Cardiac muscle cell (in vitro differentiated cells and primary cell): ENCODE measurements around the gene CALCR. TPM values are rescaled to one million over a fixed set of nuclear protein-coding genes. Genes with fewer than 3 reads are reported as not detected.

Experiments used
- DNase-seq, 2 donors: peaks; one replicate each; pipeline versions ENCODE4 v3.0.0 to v3.0.0-alpha.2; 2010 to 2017; ENCODE audit warnings: low read depth in 1 of 2, low spot score in 1 of 2
- H3K27ac ChIP-seq: fragments of 200-600 bp; sonication (generic); 2 replicates; pipeline ENCODE4 v1.5.1; 2016
- H3K27me3 ChIP-seq: fragments of 200-600 bp; sonication (generic); 2 replicates; pipeline ENCODE4 v1.6.0; 2016; ENCODE audit warnings: control low read depth
- H3K36me3 ChIP-seq: fragments of 200-600 bp; sonication (generic); 2 replicates; pipeline ENCODE4 v1.5.1; 2016; ENCODE audit warnings: control low read depth
- H3K4me1 ChIP-seq: fragments of 200-600 bp; sonication (generic); 2 replicates; pipeline ENCODE4 v1.8.1; 2017; ENCODE audit warnings: low read depth, mild to moderate bottlenecking, mixed run types
- H3K4me3 ChIP-seq: fragments of 200-600 bp; sonication (generic); 2 replicates; pipeline ENCODE4 v1.5.1; 2016; ENCODE audit warnings: mild to moderate bottlenecking
- H3K9me3 ChIP-seq: fragments of 200-600 bp; sonication (generic); 2 replicates; pipeline ENCODE4 v1.5.1; 2017; ENCODE audit warnings: low read depth, mild to moderate bottlenecking, control low read depth
- polyA plus RNA-seq: library from polyadenylated mRNA; unstranded; fragments of >200 nt; fragmentation: Nextera tagmentation; extraction: Ambion mirVana; gene quantifications from 2 replicates; pipeline ENCODE4 v1.2.1, GENCODE V29; 2016
- total RNA-seq: library from RNA; depleted of rRNA; stranded (reverse); fragments of >200 nt; gene quantifications from 2 replicates; pipeline ENCODE4 v1.2.3, GENCODE V29; 2016
- TF ChIP-seq, protein P1 (sequence below): IDR thresholded peaks from 2 replicates; pipeline ENCODE4 v1.5.1; 2012; ENCODE audit warnings: low read depth, mild to moderate bottlenecking, low read length

The CALCR gene
- total and polyA plus RNA-seq, 2 experiments from 2014 or later = not detected

DNA sequence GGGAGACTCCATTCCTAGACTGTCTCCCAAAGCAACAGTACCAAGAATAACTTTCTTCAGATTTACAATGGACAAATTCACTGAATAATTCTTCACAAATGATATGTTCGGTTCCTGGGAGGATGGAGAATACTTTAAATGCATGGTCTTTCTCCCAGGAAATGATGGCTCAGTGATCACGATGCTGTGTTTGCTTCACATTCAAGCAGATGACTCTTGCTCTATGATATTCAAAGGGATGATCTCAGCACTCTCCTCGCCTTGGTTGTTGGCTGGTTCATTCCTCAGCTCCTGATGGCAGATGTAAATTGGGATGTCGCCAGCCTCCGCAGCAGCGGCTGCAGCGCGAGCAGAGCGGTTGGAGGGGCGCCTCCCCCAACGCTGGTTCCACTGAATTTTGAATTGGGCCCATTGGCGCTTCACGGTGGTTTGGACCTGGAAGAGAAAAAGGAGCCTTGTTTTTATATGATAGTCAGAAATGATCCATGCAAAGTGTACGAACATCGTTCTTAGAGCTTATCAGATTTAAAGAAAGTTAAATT, 148.3 kb downstream of the CALCR start:
- Histone ChIP-seq H3K27me3 (no peaks in the 10 kb centered on the region), H3K4me1 (no peaks in the 10 kb centered on the region), H3K9me3 (no peaks in the 10 kb centered on the region), H3K27ac (no peak overlapping the region), H3K36me3 (no peaks in the 10 kb centered on the region), H3K4me3 (no peak overlapping the region)
- TF ChIP-seq, protein P1, sequence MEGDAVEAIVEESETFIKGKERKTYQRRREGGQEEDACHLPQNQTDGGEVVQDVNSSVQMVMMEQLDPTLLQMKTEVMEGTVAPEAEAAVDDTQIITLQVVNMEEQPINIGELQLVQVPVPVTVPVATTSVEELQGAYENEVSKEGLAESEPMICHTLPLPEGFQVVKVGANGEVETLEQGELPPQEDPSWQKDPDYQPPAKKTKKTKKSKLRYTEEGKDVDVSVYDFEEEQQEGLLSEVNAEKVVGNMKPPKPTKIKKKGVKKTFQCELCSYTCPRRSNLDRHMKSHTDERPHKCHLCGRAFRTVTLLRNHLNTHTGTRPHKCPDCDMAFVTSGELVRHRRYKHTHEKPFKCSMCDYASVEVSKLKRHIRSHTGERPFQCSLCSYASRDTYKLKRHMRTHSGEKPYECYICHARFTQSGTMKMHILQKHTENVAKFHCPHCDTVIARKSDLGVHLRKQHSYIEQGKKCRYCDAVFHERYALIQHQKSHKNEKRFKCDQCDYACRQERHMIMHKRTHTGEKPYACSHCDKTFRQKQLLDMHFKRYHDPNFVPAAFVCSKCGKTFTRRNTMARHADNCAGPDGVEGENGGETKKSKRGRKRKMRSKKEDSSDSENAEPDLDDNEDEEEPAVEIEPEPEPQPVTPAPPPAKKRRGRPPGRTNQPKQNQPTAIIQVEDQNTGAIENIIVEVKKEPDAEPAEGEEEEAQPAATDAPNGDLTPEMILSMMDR = no peak
- no peak for DNase-seq

DNA sequence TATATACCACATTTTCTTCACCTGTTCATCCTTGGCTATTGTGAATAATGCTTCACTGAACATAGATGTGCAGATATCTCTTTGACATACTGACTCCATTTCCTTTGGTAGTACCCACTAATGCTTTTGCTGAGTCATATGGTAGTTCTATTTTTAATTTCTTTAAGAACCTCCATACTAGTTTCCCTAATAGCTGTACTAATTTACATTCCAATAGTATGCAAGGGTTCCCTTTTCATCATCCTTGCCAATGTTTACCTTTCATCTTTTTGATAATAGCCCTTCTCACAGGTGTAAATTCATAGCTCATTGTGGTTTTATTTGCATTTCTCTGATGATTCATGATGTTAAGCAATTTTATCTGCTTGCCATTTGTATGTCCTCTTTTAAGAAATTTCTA, 159.9 kb downstream of the CALCR start:
- no peak for DNase-seq
- Histone ChIP-seq H3K4me1 (no peaks in the 10 kb centered on the region), H3K36me3 (no peaks in the 10 kb centered on the region), H3K9me3 (no peaks in the 10 kb centered on the region), H3K4me3 (no peak overlapping the region), H3K27me3 (no peaks in the 10 kb centered on the region), H3K27ac (no peak overlapping the region)
- TF ChIP-seq, protein P1 = no peak

DNA sequence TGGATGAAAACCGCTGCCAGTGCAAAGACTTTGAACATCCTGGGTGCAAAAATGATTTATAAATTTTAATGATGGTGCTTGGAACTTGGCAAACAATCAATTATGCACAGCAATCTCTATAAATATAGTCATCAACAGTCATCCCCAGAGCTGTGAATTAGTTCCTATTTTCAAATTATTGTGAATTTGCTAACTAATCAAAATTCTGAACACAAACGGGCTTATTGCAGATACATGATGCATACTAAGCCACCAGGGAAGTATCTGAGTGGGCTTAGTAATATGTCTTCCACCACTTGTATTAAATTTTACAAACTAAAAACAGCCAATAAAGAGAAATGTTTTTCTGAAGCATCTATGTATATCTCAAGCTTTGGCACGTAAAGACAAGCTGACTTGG, 165.2 kb downstream of the CALCR start:
- H3K27me3 ChIP-seq = no peaks in the 10 kb centered on the region
- no peaks in the 10 kb centered on the region for H3K4me1 ChIP-seq
- H3K27ac ChIP-seq = no peak overlapping the region
- TF ChIP-seq, protein P1 = no peak
- H3K9me3 ChIP-seq = no peaks in the 10 kb centered on the region
- H3K4me3 ChIP-seq = no peak overlapping the region
- DNase-seq = no peak
- no peaks in the 10 kb centered on the region for H3K36me3 ChIP-seq

DNA sequence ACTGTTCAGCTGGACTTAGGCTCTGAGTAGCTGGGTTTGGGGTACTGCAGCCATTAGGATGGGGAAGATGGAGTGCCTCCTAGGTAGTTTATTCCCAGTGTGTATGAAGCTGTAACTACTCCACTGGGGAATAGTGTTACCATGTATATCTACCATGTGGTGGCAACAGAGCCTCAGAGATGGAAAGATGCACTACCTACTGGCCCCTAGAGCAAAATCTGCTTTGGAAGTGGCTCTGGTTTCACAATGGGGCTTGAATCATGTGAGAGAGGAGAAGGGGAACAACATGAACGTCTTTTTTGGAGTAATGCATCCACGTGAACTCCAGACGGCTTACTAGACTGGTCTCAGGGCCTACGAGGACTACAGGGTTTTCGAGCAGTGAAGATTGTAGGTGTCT, 167.3 kb downstream of the CALCR start:
- Histone ChIP-seq H3K36me3 (no peaks in the 10 kb centered on the region), H3K4me3 (no peak overlapping the region), H3K27me3 (no peaks in the 10 kb centered on the region), H3K4me1 (no peaks in the 10 kb centered on the region), H3K9me3 (no peaks in the 10 kb centered on the region), H3K27ac (no peak overlapping the region)
- TF ChIP-seq, protein P1 = no peak
- DNase-seq = no peak

DNA sequence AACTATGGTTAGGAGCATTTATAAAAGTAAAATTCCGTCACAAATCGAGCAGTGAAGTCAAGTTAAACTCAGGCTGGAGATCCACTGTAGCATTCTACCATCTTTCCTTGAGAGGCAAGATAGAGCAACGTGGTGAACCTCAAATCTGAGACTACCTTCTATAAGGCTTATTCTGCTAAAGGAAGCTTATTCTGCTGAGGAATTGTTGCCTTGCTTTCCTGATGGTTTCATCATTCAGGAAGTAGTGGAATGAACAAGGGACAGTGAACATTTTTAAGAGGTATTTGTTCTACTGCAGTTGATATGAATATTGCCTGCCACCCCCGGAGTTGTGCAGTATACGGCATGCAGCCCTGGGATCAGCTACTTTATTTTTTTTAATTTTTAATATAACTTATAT, 171.6 kb downstream of the CALCR start:
- no peaks in the 10 kb centered on the region for H3K4me1 ChIP-seq
- H3K36me3 ChIP-seq = no peaks in the 10 kb centered on the region
- no peak overlapping the region for H3K4me3 ChIP-seq
- no peaks in the 10 kb centered on the region for H3K9me3 ChIP-seq
- H3K27me3 ChIP-seq = no peaks in the 10 kb centered on the region
- DNase-seq = no peak
- H3K27ac ChIP-seq = no peak overlapping the region
- TF ChIP-seq, protein P1 = no peak

DNA sequence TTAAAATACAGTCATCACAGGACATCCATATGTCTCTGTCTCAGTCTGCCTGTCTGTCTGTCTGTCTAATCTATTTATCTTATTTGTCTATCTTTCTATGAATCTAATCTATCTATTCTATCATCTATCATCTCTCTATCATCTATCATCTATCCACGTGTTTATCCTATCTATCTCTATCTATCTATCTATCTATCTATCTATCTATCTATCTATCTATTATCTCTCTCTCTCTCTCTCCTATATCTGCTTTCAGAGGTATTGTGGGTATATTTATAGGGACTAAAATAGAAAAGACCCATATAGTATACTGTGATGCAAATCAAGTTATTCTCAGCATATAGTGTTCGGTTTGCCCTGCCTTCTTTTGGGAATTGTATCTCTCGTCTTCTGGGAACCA, 174.9 kb downstream of the CALCR start:
- Histone ChIP-seq H3K27me3 (no peaks in the 10 kb centered on the region), H3K4me1 (no peaks in the 10 kb centered on the region), H3K4me3 (no peak overlapping the region), H3K27ac (no peak overlapping the region), H3K9me3 (no peaks in the 10 kb centered on the region), H3K36me3 (no peaks in the 10 kb centered on the region)
- TF ChIP-seq, protein P1 = no peak
- no peak for DNase-seq
